ENCODE data around the gene UBE2Q2.
A peak's percentile ranks its signal among the peaks of the same experiment; 100 is the strongest.
"Not testable (repeated sequence)": the region's sequence is repeated elsewhere in the genome, so short reads cannot be mapped to it uniquely, and the experiment has no call there.

Gene UBE2Q2

DNA sequence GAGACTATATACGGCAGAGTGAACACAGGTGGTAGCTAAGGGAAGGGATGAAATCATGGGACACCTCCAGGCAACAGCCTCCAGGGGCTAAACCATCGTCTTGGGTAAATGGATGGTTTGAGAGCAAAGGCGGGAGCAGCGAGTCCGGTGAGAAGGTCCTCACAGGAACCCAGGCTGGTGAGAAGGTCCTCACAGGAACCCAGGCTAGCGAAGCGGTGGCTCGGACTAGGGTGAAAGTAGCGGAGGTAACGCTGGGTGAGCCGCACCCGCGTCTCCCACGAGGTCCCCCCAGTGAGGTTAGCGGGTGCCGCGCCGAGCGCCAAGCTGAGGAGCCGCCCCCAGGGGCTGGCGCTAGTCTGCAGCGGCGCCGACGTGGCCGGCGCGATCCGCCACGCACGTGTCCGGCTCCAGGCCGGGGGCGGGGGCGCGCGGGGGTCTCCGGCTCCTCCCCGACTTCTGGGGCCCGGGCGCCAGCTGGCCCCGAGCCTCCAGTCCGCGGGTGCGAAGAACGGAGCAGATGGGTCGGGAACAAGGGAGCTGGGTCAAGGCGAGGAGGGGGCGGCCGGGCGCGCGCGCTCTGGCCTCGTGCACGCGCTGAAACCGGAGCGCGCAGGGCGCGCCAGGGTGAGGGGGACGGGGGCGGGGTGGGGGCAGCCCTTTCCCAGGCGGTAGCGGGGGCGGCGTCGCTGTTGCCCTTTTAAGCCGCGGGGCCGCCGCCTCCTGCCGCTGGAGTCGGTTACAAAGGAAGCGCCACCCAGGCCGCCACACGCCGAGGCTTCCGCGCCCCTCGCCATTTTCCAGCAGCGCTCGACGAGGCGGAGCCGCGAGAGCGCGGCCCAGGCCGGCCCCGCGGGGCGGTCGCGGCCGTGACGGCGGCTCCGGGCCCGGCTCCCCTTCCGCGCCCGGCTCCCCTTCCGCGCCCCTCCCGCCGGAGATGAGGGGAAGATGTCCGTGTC lies at the start of gene UBE2Q2:
TSS of gene UBE2Q2 (plus strand) at position 726 of the 956 bp plus-strand sequence. CDS start at position 946, 220 bp downstream.
- DNase-seq = peak; percentile 78

DNA sequence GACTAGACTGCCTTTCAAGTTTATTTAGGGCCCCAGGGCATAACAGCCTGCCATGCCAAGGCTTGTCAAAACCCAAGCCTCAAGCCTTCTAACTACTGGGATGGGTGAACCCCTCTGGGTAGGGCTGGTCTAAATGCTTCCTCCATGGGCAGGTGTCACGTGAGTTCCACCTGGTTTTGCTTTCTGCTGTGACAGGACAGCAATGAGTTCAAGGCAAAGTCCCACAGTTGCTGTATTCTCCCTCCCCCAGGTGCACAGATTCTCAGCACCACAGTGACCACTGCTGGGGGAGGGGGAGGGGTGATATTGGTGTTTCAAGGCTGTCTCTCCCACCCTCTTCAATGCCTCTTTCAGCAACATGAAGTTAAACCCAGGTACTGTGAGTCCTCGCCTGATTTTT lies 46.9 kb upstream of the UBE2Q2 start:
- no peak for DNase-seq

DNA sequence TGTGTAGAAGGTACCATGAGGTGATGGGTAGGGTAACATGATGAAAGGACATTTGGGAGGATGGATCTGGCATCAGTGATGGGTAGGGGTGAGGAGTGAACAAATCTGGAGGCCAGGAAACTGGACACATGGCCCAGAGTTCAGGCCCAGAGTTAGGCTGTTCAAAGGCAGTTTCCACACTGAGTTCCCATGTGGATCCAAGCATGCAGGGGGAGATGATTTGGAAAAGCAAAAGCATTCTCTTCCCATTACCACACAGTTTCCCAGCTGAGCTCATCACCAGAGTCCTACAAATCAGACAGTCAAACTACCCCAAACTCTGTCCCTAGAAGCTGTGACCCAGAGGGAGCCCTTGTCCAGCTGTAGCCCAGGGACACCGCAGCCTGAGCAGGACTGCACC lies 46.1 kb upstream of the UBE2Q2 start:
- not testable (repeated sequence) for DNase-seq

DNA sequence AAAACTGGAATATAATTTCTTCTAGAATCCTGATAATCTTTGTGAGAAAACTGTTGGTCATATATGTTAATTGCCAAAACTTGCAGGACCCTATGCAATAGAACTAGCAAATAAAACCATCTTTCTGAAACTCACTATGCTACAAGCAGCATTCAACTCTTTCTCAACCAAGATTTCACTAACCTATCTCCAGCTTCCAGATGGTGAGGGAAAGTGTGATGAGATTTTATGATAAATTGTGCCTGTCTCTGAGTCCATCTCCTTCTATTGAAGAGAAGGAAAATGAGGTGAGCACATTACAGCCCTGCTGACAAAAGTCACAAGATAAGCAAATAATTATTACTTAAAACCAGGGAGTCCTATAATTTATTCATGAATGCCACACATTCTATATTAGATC lies 44.1 kb upstream of the UBE2Q2 start:
- no peak for DNase-seq

DNA sequence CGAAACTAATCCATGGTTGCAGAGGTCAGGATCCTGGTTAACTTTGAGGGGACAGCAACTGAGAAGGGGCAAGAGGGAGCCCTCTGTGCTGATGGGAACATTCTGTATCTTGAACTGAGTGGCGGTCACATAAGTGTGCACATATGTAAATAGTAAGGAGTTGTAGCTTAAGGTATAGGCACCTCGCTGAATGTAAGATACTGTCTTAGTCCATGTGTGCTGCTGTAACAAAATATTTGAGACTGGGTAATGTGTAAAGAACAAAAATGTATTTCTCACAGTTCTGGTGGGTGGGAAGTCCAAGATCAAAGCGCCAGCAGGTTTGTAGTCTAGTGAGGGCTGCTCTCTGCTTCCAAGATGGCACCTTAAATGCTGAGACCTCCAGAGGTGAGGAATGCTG lies 42.8 kb upstream of the UBE2Q2 start:
- not testable (repeated sequence) for DNase-seq

DNA sequence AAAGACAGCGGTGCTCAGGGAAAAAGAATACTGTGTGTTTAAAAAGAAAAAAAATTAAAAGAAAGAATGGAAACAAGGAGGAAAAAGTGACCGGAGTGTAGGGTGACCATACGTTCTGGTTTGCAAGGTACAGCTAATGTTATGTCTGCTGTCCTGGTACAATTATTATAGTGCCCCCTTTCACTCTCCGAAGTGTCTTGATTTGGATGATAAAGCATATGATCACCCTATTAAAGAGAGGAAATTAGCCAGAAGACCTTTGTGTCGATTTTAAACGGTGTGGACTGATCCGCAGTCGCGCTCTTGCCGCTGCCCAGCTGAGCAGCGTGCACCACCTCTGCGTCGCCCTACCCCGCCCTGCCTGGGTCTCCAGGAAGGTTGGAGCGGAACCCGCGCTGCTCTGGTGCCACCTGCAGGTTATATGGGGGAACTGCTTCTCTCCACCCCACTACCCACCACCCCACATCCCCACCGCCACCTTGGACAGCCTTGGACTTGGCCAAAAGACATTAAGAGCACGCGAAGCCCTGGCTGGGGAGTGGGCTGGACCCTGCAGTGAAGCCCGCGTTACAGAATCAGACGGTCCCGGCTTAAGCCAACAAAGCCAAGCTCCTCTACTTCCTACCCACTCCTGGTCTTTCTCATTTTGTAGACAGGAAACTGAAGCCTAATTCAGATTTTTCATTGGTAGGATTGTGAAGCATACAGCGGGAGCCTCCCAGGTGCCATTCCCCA lies 41.2 kb upstream of the UBE2Q2 start:
- peak; percentile 85 for DNase-seq

DNA sequence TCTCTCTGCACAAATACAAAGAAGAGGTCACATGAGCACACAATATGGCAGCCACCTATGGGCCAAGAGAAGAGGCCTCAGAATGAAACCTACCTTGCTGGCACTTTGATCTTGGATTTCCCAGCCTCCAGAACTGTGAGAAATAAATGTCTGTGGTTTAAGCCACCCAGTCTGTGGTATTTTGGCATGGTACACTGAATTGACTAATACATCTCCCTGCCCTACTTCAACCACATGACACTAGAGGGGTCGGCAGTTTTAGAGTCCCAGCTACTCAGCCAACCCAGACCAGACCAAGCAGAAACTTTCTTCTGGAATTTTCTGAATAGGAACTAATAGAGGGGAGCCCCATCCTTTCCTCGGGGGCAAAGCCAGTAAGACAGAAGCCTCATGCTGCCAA lies 35.8 kb upstream of the UBE2Q2 start:
- DNase-seq = peak; percentile 25

DNA sequence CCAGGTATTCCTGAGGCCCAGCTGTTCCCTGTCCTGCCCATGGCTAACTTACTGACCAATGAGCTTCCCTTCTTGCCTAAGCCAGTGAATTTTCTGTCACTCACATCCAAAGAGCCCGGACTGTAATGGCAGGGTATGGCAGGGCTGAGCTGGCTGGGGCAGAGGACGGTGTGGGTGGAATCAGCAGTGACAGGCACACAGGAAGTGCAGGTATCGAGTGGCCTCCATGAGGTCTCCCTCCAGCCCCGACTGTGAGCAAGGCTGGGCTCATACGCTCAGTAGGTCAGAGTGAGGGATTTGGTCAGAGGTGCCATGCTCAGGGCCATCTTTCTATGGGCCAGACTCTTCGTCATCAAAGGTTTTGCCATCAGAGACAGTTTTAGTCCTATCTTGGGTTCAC lies 35.2 kb upstream of the UBE2Q2 start:
- not testable (repeated sequence) for DNase-seq

DNA sequence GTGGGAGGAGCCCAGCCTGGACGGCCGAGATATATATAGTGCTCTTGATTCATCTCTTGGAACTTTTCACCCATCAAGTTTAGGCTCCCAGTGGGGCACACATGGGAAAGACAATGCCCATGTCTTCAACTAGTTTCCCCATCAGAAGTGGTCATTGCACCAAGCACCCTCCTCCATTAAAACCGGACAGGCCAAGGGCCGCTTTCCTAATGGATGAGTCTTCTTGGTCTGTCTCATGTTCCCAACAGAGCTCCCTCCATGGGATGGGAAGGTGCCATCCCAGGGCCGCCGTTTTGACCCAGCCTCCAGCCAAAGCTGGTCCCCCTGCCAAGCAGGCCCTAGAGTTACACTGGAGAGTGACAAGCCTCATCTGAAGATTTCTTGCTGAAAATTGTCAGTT lies 34.7 kb upstream of the UBE2Q2 start:
- no peak for DNase-seq

DNA sequence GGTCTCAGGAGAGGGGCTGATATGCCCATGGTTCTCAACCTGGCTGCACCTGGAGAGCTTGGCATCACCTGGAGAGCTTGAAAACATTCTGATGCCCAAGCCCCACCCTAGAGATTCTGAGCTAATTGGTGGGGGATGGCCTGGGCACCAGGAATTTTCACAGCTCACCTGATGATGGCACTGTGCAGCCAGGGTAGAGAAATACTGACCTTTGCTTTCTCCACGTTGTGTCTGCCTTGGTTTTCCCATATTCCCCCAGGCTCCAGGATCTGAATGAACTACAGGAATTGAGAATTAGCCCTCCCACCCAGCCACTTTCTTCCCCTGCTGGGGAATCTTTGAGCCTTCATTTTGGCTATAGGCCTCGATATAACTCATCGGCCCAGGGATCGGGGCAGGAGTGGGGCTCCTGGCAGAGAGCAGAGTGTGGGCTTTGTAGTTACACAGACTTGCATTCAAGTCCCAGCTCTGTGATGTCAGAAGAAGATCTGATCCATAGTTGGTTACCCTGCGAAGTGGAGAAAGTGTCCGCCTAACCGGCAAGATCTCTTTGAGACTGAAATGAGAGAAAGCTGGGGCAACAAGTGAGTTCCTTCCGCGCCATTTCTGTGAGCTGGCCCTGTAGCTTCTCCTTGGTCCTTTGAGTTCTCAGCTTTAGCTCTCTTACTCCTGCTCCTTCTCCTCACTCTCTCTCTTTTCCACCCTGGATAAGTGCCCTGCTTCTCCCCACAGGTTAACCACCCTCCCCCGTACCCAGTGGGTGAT lies 33.1 kb upstream of the UBE2Q2 start:
- no peak for DNase-seq

DNA sequence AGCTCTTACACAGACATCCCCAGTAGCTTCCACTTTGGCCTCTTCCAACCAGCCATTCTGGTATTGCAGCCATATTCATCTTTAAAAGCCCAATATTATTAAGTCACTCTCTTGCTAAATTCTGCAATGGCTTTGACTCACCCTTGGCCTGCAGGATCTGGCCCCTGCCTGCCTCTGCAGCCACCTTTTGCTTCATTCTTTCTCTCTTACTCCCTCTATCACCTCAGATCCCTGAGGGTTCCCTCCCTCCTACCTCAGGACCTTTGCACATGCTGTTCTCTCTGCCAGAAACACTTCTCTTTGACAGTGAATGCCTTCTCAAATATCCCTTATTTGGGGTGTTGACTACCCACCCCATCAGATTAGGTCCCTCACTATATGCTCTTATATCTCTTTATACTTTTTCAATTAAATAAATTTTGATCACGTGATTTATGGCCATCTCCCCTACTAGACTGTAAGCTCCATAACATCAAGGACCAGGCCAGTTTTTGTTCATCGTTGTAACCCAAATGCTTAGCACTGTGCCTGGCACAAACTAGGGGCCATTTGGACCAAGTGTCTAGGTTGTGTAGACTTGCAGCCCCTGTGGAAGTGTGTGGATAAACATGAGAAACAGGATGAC lies 32.3 kb upstream of the UBE2Q2 start:
- DNase-seq = no peak

DNA sequence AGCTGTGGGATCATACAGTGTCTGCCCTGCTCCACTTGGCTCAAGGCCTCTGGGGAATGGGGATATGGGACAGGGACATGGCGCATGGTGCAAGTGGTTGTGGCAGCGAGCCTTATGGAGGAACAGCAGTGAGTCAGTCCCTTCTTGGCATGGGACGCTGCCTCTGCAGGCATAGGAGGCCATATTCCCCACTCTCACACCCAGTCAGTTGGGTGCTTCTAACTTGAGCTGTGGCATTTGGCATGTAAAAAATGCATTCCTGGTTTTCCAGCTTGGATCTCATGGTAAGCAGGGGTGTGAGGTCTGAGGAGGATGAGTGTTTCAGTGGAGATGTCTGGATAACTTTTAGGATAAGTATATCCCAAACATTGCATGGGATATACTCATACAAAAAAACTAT lies 31.6 kb upstream of the UBE2Q2 start:
- no peak for DNase-seq

DNA sequence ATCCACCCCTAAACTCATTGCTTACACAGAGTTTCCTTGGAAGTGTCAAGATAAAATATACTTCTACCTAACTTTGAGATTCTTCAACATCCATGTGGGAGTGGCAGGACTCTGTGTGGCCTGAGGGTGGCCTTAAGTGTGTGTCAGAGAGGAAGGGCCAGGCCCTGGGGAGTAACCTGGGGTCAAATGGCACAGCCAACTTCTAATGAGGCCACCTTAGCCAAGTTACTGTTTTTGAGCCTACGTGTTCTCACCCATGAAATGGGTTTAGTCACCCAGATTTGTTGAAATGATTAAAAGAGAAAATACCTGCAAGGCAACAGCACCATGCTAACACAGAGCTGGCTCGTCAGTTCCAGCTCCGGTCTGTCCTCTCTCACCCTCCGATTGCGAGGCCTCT lies 28.5 kb upstream of the UBE2Q2 start:
- no peak for DNase-seq

DNA sequence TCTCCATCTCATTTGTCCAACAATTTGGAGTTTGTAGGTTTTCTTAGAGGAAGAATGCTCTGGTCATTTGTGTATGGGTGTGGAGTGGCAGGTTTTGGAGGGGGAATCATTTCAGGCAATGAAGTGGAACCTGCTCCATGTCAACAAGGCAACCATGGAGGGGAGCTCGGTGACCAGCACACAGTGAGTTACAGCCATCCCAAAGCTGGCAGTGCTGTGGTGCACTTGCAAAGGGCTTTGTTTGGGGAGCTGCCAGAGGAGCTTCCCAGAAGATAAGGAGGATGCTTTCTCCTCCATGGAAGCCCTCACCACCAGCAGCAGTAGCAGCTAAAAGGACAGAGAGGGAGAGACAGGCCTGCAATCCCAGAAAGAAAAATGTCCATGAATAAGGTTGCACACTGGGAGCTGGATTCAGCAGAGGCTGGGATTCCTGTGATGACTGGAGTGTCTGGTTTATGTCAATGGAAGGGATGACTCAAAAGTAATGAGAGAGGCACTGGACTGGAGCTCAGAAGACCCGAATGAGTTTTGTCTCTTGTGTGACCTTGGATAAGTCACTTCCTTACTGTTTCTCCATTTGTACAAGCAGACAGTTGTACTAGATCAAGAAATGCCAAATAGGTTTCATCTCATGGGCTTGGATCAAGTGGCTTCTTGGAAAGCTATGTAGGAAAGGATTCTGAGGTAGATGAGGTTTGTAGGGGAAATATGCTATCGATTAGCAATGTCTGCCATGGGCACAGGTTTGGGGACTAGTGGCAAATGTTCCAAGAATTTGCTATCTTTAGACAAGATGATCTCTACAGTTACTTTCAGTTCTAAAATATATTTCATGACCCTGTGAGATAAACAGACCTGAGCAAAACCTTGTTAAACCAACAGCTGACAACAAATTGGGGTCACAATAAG lies 27.2 kb upstream of the UBE2Q2 start:
- DNase-seq = no peak

DNA sequence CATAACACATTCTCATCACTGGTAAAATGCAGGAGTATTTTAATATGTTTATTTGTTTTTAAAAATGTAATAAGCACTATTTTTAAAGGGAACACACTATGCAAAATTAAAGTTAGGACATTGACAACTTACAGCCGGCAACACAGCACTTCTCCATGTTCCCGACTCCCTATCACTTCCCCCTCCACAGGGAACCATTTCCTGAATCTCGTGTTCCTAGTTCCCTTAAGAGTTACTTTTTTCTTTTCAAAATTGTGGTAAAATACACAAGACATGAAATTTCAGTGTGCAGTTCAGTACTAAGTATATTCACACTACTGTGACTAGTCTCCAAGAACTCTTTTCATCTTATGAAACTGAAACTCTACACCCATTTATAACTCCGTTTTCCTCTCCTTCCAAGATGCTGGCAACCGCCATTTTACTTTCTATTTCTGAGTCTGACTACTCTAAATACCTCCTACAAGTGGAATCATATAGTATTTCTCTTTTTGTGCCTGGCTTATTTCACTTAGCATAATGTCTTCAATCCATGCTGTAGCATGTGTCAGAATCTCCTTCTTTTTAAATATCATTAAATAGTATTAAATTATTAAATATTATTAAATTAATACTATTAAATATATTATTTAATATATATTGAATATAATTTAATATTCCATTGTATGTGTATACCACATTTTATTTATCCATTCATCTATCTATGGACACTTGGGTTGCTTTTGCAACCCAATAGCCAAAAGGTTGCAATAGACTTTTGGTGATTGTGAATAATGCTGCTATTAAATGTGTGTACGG lies 25.9 kb upstream of the UBE2Q2 start:
- peak; percentile 54 for DNase-seq

DNA sequence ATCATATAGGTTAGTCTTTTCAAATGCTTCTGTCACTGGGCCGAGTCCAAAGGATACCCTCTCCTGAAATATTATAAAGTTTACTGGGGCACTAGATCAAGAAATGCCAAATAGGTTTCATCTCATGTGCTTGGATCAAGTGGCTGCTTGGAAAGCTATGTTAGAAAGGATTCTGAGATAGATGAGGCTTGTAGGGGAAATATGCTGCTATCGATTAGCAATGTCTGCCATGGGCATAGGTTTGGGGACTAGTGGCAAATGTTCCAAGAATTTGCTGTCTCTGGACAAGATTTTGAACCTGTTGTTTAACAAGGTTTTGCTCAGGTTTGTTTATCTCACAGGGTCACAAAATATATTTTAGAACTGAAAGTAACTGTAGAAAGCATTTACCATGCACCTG lies 23.0 kb upstream of the UBE2Q2 start:
- no peak for DNase-seq

DNA sequence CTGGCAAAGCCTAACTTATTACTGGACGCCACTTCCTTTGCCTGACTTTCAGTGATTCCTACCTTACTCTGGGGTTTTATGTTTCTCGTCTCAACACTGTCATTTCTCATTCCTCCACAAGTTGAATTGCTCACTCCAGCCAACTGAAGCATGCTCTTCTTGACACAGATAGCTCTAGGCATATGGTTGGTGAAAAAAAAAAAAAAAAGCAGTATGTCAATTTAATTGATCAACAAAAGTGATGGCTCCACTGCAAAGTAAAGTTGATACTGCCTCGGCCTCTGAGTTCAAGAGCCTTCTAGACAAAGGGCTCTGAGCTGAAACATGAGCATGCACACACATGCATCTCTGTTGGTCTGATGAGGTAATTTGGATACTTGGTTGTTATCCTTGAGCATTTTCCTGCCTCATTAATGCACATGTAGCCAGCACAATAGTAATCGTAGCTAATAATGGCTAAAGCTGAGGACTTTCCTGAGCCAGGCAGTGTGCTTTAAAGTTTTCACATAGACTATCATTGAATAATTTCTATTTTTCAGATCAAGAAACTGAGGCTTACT lies 21.4 kb upstream of the UBE2Q2 start:
- no peak for DNase-seq

DNA sequence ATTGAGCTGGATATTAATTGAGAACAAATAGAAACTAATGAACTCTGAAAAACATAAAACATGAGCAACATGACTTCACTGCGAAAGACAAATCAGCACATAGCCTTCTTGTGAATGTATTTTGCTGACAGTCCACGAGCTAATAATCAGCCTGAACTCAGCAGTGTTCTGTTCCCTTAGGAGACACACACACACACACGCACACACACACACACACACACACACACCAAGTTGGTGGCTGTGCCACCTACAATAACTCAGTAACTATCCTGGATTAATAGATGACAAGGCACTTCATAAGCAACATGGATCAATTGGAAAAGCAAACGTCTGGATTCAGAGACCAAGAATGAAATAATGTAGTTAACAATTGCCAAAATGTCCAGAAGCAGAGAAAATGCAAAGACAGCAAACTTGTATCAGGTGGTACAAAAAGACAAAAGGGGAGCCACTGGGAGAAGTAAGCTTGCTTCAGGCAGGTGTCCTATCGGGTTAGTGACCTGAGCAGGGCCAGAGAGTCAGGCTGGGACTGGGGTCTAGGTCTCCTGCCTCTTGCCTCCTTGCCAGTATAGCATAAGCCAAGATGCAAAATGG lies 20.5 kb upstream of the UBE2Q2 start:
- DNase-seq = no peak

DNA sequence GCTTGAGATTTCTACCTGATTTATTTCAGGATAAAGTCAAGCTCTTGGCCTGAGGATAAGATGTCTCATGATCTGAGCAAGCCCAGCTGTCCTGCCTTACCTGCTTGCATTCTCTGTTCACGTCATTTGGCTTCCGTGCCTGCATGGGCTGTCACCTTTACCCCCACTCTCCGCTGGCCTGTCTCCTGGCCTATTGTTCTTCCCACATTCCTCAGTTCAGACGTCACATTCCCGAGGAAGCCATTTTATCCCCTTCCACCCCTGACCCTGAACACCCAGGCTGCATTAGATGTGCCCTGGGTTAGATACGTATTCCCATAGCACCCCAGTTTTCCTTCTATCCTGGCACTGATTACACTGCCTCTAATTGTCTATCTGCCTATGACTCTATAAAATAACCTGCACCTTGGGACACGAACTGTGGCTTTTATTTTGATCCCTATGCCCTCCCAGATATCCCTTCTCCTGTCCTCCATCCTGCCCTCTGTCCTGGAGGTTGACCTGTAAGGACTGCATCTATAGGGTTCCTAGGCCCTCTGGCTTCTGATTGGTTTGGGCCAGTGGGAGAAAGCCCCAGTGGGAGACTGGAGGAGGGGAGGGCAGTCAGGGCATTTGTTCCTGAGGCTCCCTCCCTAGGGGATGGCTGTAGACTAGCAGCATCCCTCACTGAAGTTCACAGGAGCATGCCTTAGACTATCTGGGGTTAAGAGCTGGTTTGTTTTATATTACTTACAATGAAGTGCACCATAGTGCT lies 19.2 kb upstream of the UBE2Q2 start:
- DNase-seq = no peak

Measured in activated CD4-positive, alpha-beta T cell treated with anti-CD3 and anti-CD28 coated beads, Interleukin-2, amount 50 U/mL, for 16 hours (primary cell).